Measurements from ENCODE around the gene VAV3. TPM values are rescaled to one million over a fixed set of nuclear protein-coding genes. Genes with fewer than 3 reads are reported as not detected.

Gene VAV3
- total and polyA plus RNA-seq, 2 of the 13 experiments (the other 11 are each of a cell fraction or from before 2014, with no cell fraction given), result 15.9 to 29.8 TPM

DNA sequence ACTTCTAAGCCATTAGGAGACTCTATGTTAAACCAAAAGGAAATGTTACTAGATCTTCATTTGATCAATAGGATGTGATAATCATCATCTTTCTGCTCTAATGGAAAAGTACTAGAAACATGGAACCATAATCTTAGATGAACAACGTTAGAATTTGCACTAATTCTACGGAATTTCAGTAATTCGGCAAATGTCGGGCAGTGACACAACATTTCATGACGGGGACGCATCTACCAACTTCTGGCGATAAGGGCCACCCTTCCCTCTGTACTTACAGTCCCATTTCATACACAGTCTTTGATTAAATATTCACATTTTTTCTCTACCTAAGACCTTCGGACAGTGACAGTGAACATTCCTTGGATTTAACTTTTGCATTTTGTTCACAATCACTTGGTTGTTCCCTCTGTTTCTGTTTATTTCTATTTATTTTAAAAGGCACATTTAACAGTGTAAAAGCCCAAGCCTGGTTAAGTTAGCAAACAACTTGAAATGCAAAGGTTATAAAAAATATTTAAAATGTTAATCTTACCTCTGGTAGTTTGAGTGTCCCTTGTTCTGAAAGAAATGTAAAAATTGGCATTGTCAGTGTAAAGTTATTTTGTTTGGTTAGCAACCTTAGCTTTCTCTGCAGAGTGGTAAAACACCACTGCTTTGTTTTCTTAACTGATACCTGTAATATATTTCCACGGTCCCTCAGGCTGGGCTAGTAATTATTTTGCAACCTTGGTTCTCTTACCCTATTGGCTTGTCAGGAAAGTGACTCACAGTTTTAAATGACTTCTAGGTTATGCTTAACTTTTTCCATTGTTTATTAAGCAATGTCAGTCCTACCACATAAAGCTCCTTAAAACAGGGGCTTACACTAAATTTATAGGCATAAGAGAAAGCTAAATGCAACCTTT, 276.9 kb downstream of the VAV3 start (continued):
- TF ChIP-seq FOXA3 (CRISPR knock-in tag; IDR thresholded peaks at IDR 0.05), result peak; percentile 31; the same call in 1 of the 2 replicates
- TF ChIP-seq EP300 (IDR thresholded peaks at IDR 0.05; ENCODE audit: low read depth in 2 of 2, low read length in 2 of 2), result 0 out of 4 replicates have a peak, but pooled peaks of 1 of the 2 experiments have one; percentile 18
- TF ChIP-seq EP300 (CRISPR knock-in tag; IDR thresholded peaks at IDR 0.05; ENCODE audit: borderline replicate concordance), result no peak
- TF ChIP-seq ZNF563 (CRISPR knock-in tag; IDR thresholded peaks at IDR 0.05), result no peak
- TF ChIP-seq POLR2A (IDR thresholded peaks at IDR 0.05; ENCODE audit: insufficient read depth in 1 of 2, low read depth in 2 of 2, low read length in 2 of 2), result peak in 1 of 2 experiments; percentile 76; a peak in 3 of 4 replicates
- TF ChIP-seq CEBPG (CRISPR knock-in tag; IDR thresholded peaks at IDR 0.05), result peak; percentile 71
- TF ChIP-seq, protein P1, sequence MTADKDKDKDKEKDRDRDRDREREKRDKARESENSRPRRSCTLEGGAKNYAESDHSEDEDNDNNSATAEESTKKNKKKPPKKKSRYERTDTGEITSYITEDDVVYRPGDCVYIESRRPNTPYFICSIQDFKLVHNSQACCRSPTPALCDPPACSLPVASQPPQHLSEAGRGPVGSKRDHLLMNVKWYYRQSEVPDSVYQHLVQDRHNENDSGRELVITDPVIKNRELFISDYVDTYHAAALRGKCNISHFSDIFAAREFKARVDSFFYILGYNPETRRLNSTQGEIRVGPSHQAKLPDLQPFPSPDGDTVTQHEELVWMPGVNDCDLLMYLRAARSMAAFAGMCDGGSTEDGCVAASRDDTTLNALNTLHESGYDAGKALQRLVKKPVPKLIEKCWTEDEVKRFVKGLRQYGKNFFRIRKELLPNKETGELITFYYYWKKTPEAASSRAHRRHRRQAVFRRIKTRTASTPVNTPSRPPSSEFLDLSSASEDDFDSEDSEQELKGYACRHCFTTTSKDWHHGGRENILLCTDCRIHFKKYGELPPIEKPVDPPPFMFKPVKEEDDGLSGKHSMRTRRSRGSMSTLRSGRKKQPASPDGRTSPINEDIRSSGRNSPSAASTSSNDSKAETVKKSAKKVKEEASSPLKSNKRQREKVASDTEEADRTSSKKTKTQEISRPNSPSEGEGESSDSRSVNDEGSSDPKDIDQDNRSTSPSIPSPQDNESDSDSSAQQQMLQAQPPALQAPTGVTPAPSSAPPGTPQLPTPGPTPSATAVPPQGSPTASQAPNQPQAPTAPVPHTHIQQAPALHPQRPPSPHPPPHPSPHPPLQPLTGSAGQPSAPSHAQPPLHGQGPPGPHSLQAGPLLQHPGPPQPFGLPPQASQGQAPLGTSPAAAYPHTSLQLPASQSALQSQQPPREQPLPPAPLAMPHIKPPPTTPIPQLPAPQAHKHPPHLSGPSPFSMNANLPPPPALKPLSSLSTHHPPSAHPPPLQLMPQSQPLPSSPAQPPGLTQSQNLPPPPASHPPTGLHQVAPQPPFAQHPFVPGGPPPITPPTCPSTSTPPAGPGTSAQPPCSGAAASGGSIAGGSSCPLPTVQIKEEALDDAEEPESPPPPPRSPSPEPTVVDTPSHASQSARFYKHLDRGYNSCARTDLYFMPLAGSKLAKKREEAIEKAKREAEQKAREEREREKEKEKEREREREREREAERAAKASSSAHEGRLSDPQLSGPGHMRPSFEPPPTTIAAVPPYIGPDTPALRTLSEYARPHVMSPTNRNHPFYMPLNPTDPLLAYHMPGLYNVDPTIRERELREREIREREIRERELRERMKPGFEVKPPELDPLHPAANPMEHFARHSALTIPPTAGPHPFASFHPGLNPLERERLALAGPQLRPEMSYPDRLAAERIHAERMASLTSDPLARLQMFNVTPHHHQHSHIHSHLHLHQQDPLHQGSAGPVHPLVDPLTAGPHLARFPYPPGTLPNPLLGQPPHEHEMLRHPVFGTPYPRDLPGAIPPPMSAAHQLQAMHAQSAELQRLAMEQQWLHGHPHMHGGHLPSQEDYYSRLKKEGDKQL (CRISPR knock-in tag; IDR thresholded peaks at IDR 0.05; ENCODE audit: low read depth), result no peak
- no peak for TF ChIP-seq ARHGAP35 (CRISPR knock-in tag; IDR thresholded peaks at IDR 0.05; ENCODE audit: borderline replicate concordance)
- peak; percentile 9; the same call in 1 of the 2 replicates for TF ChIP-seq NCOR1 (IDR thresholded peaks at IDR 0.05; ENCODE audit: borderline replicate concordance, low read length)
- no peak for TF ChIP-seq ETS1 (CRISPR knock-in tag; IDR thresholded peaks at IDR 0.05)
- no peak for TF ChIP-seq YEATS4 (CRISPR knock-in tag; IDR thresholded peaks at IDR 0.05; ENCODE audit: borderline replicate concordance)
- TF ChIP-seq E2F1 (CRISPR knock-in tag; IDR thresholded peaks at IDR 0.05), result no peak
- no peak for TF ChIP-seq KLF15 (CRISPR knock-in tag; IDR thresholded peaks at IDR 0.05; ENCODE audit: borderline replicate concordance)
- TF ChIP-seq POLR2G (IDR thresholded peaks at IDR 0.05; ENCODE audit: low read depth, low read length), result peak; percentile 55
- TF ChIP-seq, protein P2, sequence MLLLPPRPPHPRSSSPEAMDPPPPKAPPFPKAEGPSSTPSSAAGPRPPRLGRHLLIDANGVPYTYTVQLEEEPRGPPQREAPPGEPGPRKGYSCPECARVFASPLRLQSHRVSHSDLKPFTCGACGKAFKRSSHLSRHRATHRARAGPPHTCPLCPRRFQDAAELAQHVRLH (CRISPR knock-in tag; IDR thresholded peaks at IDR 0.05; ENCODE audit: borderline replicate concordance, low read depth), result no peak
- no peak for TF ChIP-seq ZNF367 (CRISPR knock-in tag; IDR thresholded peaks at IDR 0.05; ENCODE audit: borderline replicate concordance)
- TF ChIP-seq CHD2 (IDR thresholded peaks at IDR 0.05; ENCODE audit: low read depth, low read length), result no peak
- TF ChIP-seq MTA1 (CRISPR knock-in tag; IDR thresholded peaks at IDR 0.05; ENCODE audit: borderline replicate concordance), result no peak
- peak; percentile 69; the same call in 1 of the 2 replicates for TF ChIP-seq HOMEZ (CRISPR knock-in tag; IDR thresholded peaks at IDR 0.05; ENCODE audit: low read depth)
